HG03060 (cell line): Measurements from ENCODE around the gene SPRY1.
A peak's percentile ranks its signal among the peaks of the same experiment; 100 is the strongest.

Source experiments
- ATAC-seq: cut with Tn5 transposase; IDR thresholded peaks from one replicate; pipeline ENCODE4 v1.9.1; 2021; ENCODE audit warnings: low read depth, moderate number of reproducible peaks; ENCODE audit not compliant: unreplicated experiment

Gene SPRY1

DNA sequence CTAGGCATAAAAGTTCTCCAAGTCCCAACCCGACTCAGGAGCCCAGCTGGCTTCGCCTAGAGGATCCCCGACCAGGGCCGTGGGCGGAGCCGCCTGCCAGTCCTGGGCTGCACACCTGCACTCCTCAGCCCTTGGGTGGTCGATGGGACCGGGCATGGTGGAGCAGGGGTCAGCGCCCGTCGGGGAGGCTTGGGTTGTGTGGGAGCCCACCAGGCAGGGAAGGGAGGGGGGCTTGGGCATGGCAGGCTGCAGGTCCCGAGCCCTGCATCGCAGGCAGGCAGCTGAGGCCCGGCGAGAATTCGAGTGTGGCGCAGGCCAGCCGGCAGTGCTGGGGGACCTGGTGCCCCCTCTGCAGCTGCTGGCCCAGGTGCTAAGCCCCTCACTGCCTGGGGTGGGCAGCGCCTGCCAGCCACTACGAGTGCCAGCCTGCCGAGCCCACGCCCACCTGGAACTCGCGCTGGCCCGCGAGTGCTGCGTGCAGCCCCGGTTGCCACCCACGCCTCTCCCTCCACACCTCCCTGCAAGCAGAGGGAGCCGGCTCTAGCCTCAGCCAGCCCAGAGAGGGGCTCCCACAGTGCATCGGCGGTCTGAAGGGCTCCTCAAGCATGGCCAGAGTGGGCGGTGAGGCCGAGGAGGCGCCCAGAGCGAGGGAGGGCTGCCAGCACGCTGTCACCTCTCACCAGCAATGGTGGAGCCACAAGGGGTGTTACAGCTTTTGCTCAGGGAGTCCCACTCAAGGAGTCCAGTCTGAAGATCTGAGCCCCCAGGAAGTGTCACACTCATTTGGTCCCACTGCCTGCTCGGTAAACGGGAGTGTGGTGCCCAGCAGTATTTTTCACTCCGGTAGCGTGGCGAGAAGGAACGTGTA is 38.9 kb downstream of the SPRY1 start:
- no peak for ATAC-seq

DNA sequence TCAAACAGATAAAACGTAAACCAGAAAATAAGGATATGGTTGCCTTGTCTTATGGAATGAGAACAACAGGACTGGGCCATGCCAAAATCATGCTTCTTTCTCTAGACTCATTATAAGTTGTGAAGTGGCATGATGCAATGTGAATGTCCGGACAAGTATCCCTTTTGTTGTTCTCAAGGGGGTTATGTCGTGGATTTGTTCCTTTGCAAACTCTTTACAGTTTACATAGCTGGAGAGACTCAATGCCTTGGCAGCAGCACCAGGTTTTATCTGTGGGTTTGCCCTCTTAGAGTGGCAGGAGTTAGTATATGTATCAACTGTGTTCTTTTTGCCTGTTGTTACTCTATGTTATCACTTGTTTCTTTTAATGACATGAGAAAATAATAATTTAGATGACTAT is 41.4 kb downstream of the SPRY1 start:
- ATAC-seq, result no peak

DNA sequence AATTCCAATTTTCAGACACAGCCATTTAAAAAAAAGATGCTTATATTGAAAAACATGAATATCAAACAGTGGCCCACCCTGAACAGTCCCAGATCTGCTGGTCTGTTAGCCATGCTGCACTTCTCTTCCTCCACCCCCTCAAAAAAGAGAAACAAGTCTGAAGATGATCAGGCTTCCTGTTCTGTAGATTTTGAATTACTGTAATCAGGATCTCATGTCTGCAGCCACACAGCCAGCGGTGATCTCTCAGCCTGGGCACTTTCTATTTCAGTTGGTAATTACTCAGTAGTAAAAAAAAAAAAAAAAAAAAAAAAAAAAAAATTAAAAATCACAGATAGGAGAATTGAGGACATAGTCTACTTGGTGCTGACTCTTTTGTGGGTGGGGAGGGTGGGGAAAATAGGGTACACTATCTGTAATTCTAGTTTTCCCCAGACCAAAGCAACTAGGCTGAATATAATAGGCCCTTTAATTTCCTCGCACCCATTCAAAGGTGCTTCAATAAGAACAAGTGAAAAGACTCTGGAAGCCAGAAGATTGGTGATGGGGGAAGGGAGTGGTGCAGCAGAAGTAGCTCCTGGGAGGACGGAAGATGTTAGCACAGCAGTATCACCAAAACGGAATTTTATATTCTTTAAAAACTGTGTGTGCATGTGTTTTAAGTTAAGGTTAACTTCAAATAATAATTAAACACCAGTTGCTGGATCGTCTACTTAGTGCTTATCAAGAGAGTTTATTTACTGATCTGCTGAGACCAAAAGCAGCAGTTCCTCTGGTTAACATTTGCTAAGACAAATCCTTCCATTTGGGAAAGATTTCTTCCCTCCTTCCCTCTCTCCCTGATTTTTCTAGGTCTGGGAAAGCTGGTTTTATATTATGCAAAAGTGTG is 47.0 kb downstream of the SPRY1 start:
- ATAC-seq, result peak; percentile 53

DNA sequence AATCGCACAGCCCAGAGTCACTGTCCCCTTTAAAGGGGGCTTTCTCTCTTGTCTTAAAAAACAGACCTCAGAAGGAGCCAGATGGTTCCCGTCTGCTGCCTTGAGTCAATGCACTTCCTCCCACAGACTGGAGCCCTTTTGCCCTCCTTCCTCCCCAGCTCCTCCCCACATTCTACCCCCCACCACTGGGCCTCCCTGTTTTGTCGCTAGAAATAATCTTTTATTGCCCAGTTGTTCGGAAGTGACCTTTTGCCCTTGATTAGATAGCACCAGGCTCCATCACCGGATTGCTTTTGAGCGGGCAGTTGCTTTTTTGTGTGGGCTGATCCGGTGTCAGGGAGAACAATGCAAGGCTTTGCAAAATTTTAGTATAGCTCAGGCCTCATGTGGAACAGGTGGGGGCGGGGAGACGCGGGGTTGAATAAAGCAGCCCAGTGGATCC is 47.7 kb downstream of the SPRY1 start:
- peak; percentile 70 for ATAC-seq

DNA sequence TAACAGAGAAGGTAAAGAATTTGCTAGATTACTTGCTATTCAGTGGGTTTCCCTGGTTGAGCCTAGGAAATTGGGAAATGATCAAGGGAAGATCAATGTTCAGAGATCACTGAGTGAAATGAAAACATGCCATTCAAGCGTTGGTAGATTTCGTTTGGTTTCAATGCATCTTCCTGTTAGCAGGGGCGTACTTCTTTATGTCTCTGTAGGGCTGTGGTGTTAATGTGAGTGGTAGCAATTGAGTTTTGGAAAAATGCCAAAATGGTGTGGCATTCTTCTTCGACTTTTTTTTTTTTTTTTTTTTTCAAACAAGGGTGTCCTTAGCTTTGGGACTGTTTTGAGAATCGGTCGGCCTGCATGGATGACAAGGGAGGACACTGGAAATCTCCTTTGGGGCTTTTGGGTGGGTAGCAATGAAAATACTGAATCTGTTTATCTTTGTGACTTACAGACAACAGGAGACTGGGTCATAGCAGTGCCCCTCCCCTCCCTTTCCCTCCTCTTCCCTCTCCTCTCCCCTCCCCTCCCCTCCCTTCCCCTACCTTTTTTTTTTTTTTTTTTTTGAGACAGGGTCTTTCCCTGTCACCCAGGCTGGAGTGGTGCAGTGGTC is 50.4 kb downstream of the SPRY1 start:
- no peak for ATAC-seq

DNA sequence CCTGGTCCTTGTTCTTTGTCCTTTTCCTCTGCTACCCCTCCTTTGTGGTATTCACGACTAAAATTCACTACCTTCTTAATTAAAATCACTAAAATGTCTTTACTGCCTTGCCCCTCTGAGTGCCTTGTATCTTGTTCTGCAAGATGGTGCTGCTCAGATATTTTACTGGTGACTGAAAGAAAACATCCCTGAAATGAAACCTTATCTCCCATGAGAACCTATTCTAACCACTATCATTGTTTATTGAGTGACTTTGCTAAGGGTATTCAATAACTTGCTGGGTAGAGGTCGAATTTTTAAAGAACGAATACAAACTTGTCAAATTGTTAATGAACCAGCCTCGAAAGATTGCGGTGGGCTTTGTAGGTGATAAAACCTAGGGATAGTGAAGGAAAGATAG is 52.8 kb downstream of the SPRY1 start:
- no peak for ATAC-seq

DNA sequence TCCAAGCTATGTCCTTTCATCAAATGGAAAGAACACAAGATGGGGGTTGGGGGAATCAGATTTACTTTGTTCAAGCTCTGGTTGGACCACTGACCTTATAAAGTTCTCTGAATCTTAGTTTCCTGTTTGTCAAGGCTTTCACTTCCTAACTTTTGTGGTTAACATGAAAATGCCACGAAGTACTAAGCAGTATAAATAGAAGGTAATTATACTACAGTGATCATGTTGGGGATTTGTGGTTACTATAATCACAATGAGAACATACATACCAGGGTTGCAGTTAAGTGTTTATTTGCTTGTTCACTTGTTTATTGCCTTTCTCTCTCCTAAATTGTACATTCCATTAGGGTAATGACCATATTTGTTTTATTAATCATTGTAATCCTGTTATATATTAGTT is 53.2 kb downstream of the SPRY1 start:
- ATAC-seq, result peak; percentile 95

DNA sequence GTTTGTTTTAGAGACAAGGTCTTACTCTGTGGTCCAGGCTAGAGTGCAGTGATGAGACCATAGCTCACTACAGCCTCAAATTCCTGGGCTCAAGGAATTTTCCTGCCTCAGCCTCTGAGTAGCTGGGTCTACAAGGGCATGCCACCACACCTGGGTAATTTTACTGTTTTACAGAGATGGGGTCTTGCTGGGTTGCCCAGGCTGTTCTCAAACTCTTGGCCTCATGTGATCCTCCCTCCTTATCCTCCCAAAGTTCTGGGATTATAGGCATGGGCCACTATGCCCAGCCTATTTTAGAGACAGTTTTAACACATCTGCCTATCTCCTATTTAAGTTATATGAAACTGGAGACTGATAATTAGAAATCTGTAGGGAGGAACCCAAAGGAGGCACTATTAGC is 53.8 kb downstream of the SPRY1 start:
- no peak for ATAC-seq

DNA sequence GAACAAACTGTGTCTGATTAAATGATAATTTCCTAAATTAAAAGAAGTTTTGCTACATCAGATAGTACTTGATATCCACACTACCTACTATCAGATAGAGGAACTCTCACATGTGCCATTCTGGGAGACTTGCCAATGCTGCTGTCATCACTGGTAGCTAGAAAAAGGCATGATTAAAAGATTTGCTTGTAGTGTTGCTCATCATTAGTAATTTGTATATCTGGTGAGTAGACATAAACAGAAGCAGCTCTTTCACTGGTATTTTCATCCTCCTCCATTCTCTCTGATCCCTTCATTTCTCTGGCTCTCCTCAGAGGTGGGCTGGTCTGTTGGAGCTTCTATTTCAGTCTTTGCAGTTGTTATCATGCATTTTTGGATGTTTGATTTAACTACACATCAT is 56.0 kb downstream of the SPRY1 start:
- peak; percentile 28 for ATAC-seq

DNA sequence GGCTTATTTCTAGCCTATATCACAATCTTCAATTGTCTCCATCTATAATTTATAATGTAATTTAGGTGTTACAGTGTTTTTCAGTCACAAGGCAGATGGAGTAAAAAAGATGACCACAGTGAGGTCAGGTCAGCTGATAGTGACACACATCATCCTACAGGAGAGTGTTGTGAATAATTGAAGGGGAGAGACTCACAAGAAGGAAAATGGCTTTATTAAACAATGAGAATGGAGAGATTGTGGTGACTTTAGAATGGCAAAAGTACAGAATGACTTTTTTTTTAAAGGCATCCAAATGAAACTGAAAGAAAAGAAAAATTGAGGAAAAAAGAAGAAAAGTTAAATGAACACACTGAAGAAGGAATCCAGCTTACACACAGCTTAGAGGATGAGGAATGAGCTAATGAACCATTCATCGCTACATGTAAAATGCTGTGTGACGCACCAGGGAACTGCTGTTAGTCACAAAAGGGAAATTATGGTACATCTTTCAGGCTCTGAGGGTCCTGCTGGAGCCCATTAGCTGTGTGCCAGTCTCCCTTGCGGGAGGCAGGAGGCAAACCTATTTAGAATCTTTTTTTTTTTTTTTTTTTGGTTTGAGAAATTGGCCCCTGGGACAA is 56.6 kb downstream of the SPRY1 start:
- ATAC-seq, result no peak
